HG03280 (cell line): ENCODE data around the gene ZNF407.

Experiments used
- ATAC-seq: cut with Tn5 transposase; IDR thresholded peaks from one replicate; pipeline ENCODE4 v1.9.1; 2021; ENCODE audit warnings: mild to moderate bottlenecking, moderate library complexity; ENCODE audit not compliant: unreplicated experiment

Gene ZNF407

DNA sequence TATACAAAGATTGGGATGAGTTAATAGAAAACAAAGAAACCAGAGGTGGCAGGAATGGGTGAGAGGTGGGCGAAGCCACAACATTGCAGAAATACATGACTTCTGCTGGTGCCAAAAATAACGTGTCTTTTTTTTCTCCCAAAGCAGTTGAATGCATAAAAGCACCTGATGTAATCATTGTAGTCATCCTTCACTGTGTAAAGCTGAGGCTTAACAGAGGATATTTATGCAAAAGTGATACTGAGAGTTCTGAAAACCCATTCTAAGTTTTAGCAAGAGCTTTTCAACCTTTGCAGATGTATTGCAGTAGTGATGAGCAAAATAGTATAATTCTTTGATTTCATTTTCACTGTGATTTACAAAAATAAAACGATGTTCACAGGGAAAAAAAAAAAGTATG, 438.3 kb downstream of the ZNF407 start:
- ATAC-seq = no peak

DNA sequence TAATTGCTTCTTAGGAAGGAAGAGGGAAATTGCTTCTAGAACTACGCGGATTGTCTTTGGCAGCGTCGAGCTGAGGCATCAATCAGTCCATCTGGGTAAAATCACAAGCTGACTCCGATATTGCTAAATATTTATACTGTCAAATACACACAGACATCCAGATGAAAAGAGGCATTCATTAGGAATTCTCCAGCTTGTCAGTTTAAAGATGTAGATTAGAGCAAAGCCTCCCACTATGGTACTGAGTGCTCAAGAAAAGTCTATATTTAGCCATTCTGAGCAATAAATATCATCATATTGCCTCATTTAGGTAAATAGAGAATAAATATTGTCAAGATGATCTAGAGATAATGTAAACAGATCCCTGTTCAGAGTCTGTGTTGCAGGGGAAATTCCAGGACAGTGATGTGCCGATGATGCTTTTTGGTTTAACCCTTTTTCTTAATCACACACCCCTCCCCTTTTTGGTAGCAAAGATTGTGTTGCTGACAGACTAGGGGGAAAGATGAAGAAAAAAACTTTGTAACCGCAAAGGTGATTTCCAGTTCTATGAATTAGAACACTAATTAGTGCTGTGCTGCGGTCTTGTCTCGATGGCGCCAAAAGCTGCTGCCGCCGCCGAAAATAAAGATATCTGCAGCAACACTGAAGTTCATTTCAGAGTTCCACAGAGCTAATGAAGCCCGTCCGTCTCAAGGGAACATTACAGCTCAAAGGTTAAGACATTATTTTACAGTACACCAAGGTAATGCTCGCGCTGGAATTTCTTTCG, 439.4 kb downstream of the ZNF407 start:
- ATAC-seq = no peak

- no peak for ATAC-seq
These were observed 440.0 kb downstream of the ZNF407 start for GRCh38 chr18:75037689-75037955.

GRCh38 chr18:75041586-75041985, 443.9 kb downstream of the ZNF407 start:
- ATAC-seq = no peak

DNA sequence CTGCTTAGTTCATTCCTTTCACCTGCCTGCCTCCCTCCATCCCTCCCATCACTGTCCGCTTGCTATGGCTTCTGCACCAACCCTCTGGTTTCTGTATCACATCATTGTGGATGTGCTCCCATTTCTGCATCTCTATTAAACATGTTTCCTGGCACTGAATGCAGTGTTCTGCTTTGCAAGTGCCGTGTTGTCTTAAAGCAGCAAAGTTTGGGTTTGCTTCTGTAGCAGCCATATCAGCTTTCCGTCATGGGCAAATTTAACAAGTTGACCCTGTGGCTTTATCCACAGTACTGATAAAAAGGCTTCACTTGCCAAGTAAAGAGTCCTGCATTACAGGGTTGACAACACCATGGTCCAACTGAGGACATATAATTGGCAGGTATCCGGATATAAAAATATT, 445.8 kb downstream of the ZNF407 start:
- ATAC-seq = no peak

- ATAC-seq = no peak
These were observed 446.6 kb downstream of the ZNF407 start for GRCh38 chr18:75044296-75044695.

DNA sequence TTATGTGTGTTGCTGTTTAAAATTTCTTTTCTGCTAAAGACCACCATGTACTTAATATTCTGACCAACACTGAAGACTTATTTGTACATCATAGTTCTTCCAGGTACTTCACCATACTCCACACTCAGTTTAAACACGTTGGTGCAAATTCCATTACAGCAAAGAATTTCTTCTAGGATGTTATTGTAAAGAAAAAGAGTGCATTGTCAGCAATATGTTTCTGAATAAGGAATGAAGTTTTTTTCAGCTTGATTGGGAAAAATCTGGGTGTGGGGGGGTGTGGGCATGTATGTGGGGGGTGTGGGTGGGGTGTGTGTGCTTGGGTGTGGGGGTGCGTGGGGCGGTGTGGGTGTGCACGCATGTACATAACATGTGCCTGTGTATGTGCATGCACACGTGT, 447.1 kb downstream of the ZNF407 start:
- no peak for ATAC-seq

- ATAC-seq = no peak
These were observed 447.6 kb downstream of the ZNF407 start for GRCh38 chr18:75045272-75045671.

- ATAC-seq = no peak
These were observed 449.7 kb downstream of the ZNF407 start for GRCh38 chr18:75047240-75047961.

DNA sequence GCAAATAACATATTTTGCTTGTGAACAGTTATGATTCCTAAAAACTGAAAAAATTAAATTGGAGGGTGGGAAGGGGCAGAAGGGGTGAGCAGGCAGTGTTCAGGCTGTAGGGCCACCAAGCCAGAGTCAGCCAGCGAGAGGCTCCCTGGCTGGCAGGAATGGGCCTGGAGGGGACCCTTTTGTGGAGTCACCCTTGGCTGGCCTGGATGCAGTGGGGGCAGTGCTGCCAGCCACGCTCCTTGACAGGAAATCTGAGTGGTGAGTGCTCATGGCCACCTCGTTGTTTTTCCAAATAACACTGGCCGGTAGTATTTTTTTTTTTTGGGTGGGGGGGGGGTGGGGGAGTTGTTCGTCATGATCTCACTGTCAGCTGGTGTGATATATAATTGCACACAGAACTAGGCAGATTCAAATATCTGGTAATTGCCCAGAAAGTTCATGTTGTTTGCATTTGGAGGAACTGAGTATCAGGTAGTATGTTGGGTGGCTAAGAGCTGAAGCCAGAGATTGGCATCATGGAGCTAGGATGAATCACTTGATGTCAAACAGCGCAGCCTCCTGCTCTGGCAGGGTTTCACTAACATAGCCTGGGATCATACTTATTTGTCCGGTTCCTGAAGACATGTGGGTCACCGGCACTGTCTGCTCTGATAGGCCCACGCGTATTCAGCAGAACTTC, 451.2 kb downstream of the ZNF407 start:
- ATAC-seq = no peak

- ATAC-seq = no peak
These were observed 451.8 kb downstream of the ZNF407 start for GRCh38 chr18:75049455-75049789.

DNA sequence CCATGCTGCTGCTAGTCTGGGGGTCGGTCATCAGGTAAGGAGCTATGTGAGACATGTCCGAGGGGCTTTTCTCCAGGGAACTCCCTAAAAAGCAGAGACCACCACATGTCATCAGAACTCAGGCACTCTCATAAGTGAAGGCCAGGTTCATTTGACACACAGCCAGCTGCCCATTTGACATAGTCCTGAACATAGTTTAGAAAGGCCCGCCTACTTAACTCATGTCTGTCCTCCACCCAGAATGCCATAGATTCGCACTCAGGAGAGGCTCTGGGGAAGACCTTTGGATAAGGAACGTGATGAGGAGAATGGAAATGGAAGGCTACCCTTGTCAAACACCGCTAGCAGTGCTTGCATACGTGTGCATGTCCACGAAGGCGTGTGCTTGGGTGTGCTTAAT, 454.1 kb downstream of the ZNF407 start:
- ATAC-seq = no peak

DNA sequence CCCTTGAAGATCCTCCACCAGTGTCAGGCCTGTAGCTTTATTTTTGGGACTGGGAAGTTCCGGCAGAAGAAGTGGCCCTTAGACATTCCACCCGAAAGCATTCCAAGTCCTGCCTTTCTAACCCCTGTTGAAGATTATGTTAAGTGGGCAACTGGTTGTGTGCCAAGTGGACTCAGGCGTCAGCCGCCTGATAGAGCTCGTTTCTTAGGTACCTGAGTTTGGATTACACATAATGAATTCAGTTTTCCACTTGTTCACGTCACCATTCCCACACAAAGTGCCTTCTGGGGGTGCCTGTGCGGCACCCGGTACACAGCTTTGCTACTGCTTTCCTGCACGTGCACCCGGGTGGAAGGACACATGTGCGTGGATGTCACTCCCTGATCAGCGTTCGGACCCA, 454.8 kb downstream of the ZNF407 start:
- no peak for ATAC-seq

- no peak for ATAC-seq
These were observed 455.5 kb downstream of the ZNF407 start for GRCh38 chr18:75053028-75053629.

- no peak for ATAC-seq
These were observed 456.4 kb downstream of the ZNF407 start for GRCh38 chr18:75054046-75054445.

GRCh38 chr18:75054611-75055010, 456.9 kb downstream of the ZNF407 start:
- ATAC-seq = no peak

DNA sequence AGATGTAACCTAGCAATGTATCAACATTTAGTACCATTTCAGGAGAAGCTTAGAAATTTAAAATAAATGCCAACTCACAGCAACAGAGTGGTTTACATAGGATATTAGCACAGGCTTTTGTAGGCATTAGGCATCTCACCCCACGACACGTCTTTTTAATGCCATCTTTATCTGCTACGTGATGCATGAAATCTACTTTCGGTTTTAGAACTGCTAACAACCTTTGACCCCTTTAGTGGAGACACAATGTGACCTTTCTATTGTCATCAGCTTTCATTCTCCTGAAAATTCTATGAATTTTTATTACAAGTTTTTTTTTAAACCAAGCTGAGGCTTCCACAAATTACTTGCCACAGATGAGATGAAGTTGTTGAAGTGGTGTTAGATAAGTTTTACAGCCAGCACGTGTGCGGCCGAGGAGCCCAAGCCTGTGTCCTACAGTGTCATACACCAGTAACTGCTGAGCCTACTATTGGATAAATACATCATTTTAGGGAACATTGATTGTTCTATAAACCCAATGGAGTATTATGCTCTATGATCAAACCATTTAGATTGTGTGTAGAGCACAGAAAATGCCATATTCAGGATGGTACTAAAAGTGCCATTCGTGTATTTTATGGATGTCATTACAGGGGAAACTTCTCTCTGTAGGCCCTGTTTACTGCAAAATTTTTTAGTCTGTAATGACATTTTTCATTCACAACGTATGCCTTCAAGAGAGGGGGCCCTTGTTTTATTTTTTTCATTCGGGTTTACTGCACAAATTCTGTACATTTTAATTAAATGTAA, 459.7 kb downstream of the ZNF407 start:
- ATAC-seq = no peak

- ATAC-seq = no peak
These were observed 462.5 kb downstream of the ZNF407 start for GRCh38 chr18:75060185-75060584.

- no peak for ATAC-seq
These were observed 464.7 kb downstream of the ZNF407 start for GRCh38 chr18:75062297-75062886.

GRCh38 chr18:75063196-75063595, 465.5 kb downstream of the ZNF407 start:
- no peak for ATAC-seq
